ENCODE measurements around the gene RNU5B-1. TPM values are rescaled to one million over a fixed set of nuclear protein-coding genes. Genes with fewer than 3 reads are reported as not detected.

Gene RNU5B-1
- total and polyA plus RNA-seq, 2 of the 8 experiments (the other 6 are each of a cell fraction or from before 2014, with no cell fraction given): not detected

- Histone ChIP-seq H2AFZ (ENCODE audit: low read length) (peak overlapping the region; percentile 38), H2BK12ac (ENCODE audit: low read depth, low read length) (no peak overlapping the region), H3K23me2 (ENCODE audit: low read depth, low read length) (peaks cover 8% of the 10 kb centered on the region), H4K5ac (ENCODE audit: insufficient read length, low read depth, low read length) (no peak overlapping the region), H3K79me1 (ENCODE audit: low read depth, low read length) (no peaks in the 10 kb centered on the region), H4K8ac (ENCODE audit: extremely low read depth, insufficient read depth, low read length) (no peak overlapping the region), H3K79me2 (ENCODE audit: control insufficient read depth in 1 of 2, insufficient read depth in 2 of 2, low read length in 2 of 2) (no peaks in the 10 kb centered on the region), H2BK5ac (ENCODE audit: low read depth, low read length) (no peak overlapping the region), H3K9ac (replicated peaks in 1 of 4; ENCODE audit: extremely low read depth in 1 of 4, low read depth in 3 of 4, low read length in 3 of 4) (peak overlapping the region in 3 of 4 experiments; percentile 53 to 71 (median 67); a peak in 3 of 7 replicates), H2AK5ac (ENCODE audit: low read depth, low read length) (no peak overlapping the region), H3K36me3 (ENCODE audit: control insufficient read depth in 2 of 4, insufficient read depth in 4 of 4, low read length in 3 of 4) (no peaks in the 10 kb centered on the region), H4K20me1 (replicated peaks in 1 of 2; ENCODE audit: control insufficient read depth in 1 of 2, insufficient read depth in 2 of 2, low read length in 2 of 2) (peaks cover 0 to 1% of the 10 kb centered on the region in 2 experiments), H3K56ac (replicated peaks; ENCODE audit: insufficient read length, low read depth, low read length) (no peak overlapping the region), H3K27me3 (replicated peaks in 1 of 4; ENCODE audit: control insufficient read depth in 3 of 4, extremely low read depth in 1 of 4, insufficient read depth in 3 of 4, low read length in 3 of 4) (peaks cover 0 to 10% (median 10%) of the 10 kb centered on the region in 4 experiments; a peak in 6 of 7 replicates), H3K4me2 (ENCODE audit: insufficient read depth in 1 of 2, low read depth in 2 of 2, low read length in 2 of 2) (peak overlapping the region; percentile 93 to 100), H3K14ac (ENCODE audit: insufficient read length) (no peak overlapping the region), H2BK120ac (replicated peaks; ENCODE audit: low read depth, low read length) (no peak overlapping the region), H3K23ac (ENCODE audit: insufficient read length) (no peak overlapping the region), H3K27ac (ENCODE audit: low read depth, low read length) (no peak overlapping the region), H2BK20ac (ENCODE audit: low read length) (no peak overlapping the region), H3K9me3 (ENCODE audit: insufficient read depth in 2 of 2, low read depth in 1 of 2, low read length in 1 of 2) (no peaks in the 10 kb centered on the region), H3K4me1 (replicated peaks in 1 of 4; ENCODE audit: control insufficient read depth in 3 of 4, insufficient read depth in 4 of 4, low read length in 3 of 4) (peaks cover 0 to 10% (median 7%) of the 10 kb centered on the region in 4 experiments; a peak in 5 of 7 replicates), H3K4ac (replicated peaks; ENCODE audit: insufficient read length, low read depth, low read length) (no peak overlapping the region), H2BK15ac (ENCODE audit: low read length) (no peak overlapping the region), H4K91ac (replicated peaks; ENCODE audit: insufficient read length, low read length) (no peak overlapping the region), H3K4me3 (ENCODE audit: extremely low read depth in 1 of 4, insufficient read depth in 2 of 4, low read depth in 3 of 4, low read length in 4 of 4) (peak overlapping the region; percentile 69 to 77 (median 75)), H3K18ac (ENCODE audit: extremely low read depth, low read length) (no peak overlapping the region; the same call in 1 of the 2 replicates)
- WGBS, 2 experiments (ENCODE audit: extremely low coverage in 1 of 2, insufficient coverage in 1 of 2, insufficient read length in 1 of 2, insufficient replicate concordance in 2 of 2, low coverage in 1 of 2, low lambda C conversion rate in 2 of 2, missing lambda C conversion rate in 1 of 2): 79% methylated on average over 10 of the region's 10 CpGs; no CpG with 5 or more reads in 1 of the 2 experiments
- no peak for DNase-seq (ENCODE audit: low read depth in 1 of 2, low spot score in 2 of 2)
- TF ChIP-seq POLR2A (IDR thresholded peaks at IDR 0.05; ENCODE audit: control extremely low read depth in 1 of 2, low read depth in 2 of 2, low read length in 2 of 2) (peak in 1 of 2 experiments; percentile 1; a peak in 1 of 3 replicates), YY1 (IDR thresholded peaks at IDR 0.05; ENCODE audit: low read depth, low read length) (no peak), SIN3A (conservative IDR thresholded peaks at IDR 0.05 in 1 of 2, IDR thresholded peaks at IDR 0.05 in 1 of 2; ENCODE audit: low read depth in 1 of 2, low read length in 2 of 2) (0 out of 4 replicates have a peak, but pooled peaks of 1 of the 2 experiments have one; percentile 31)
- POLR2A ChIA-PET (ENCODE audit: partially characterized antibody): interaction anchor here (1.2 to 10.1 kb wide), 5 partner anchors 10 to 100 kb away, joined by 8 to 123 read pairs (median 20); partner anchors contain the start of genes CLPX, RNU5A-1 and RNU5B-1
- FAIRE-seq: no peak
- CTCF ChIA-PET (ENCODE audit: partially characterized antibody): interaction anchor here (0.9 to 11.1 kb wide), 19 partner anchors 8 to 252 kb away, joined by 3 to 114 read pairs (median 5); partner anchors contain the start of gene CILP
These were observed 19.0 kb upstream of the RNU5B-1 start for GRCh38 chr15:65285291-65286068.
